Measurements from ENCODE around the gene ZNF324B. TPM values are rescaled to one million over a fixed set of nuclear protein-coding genes. Genes with fewer than 3 reads are reported as not detected.

Gene ZNF324B
- total RNA-seq, 1 experiment from 2014 or later: 6.3 TPM

GRCh38 chr19:58450856-58451357, 515 bp upstream of the ZNF324B start:
- Histone ChIP-seq H3K23me2 (ENCODE audit: insufficient read length, low read depth, low read length, poor library complexity, severe bottlenecking) (peaks cover 3% of the 10 kb centered on the region), H3K23ac (ENCODE audit: insufficient read length, low read depth, low read length) (no peak overlapping the region), H4K91ac (ENCODE audit: insufficient read length, low read depth, low read length) (no peak overlapping the region), H2AK5ac (ENCODE audit: insufficient read length, low read length) (no peak overlapping the region), H3K4ac (ENCODE audit: low read depth, low read length) (no peak overlapping the region), H2BK120ac (ENCODE audit: low read depth, low read length, poor library complexity, severe bottlenecking) (no peak overlapping the region), H3K79me2 (ENCODE audit: insufficient read depth, low read length) (no peaks in the 10 kb centered on the region), H3K27ac (ENCODE audit: insufficient read length, low read depth, low read length) (no peak overlapping the region), H2BK15ac (ENCODE audit: low read depth, low read length) (no peak overlapping the region), H3T11ph (ENCODE audit: low read length) (no peak overlapping the region), H2BK5ac (ENCODE audit: insufficient read length, low read length) (no peak overlapping the region), H4K5ac (ENCODE audit: insufficient read length, low read depth, low read length) (no peak overlapping the region), H3K79me1 (ENCODE audit: insufficient read depth, low read depth, low read length, poor library complexity, severe bottlenecking) (no peaks in the 10 kb centered on the region), H4K8ac (replicated peaks; ENCODE audit: insufficient read length, low read depth, low read length) (no peak overlapping the region), H3K9ac (ENCODE audit: extremely low read depth, insufficient read length, low read length) (no peak overlapping the region), H3K18ac (ENCODE audit: insufficient read length, low read depth, low read length) (no peak overlapping the region), H3K27me3 (ENCODE audit: insufficient read depth, low read length) (peaks cover 3% of the 10 kb centered on the region; the same call in 1 of the 2 replicates), H2BK20ac (ENCODE audit: low read depth, low read length, poor library complexity, severe bottlenecking) (no peak overlapping the region), H3K4me1 (ENCODE audit: insufficient read depth, low read length) (no peaks in the 10 kb centered on the region), H3K4me2 (ENCODE audit: insufficient read depth, insufficient read length, low read length) (peak overlapping the region; percentile 49), H3K9me3 (ENCODE audit: control insufficient read depth, low read depth, low read length) (peaks cover 4% of the 10 kb centered on the region), H2BK12ac (ENCODE audit: insufficient read length, low read depth, low read length) (no peak overlapping the region), H3K14ac (ENCODE audit: insufficient read depth, low read length) (no peak overlapping the region), H4K20me1 (ENCODE audit: control insufficient read depth, insufficient read depth, insufficient read length) (no peaks in the 10 kb centered on the region), H3K56ac (ENCODE audit: insufficient read length, low read depth, low read length) (no peak overlapping the region), H2AFZ (ENCODE audit: low read length) (peak overlapping the region; percentile 80)
- H3K27me3 Mint-ChIP-seq (ENCODE audit: low read depth): peaks cover 59% of the 10 kb centered on the region
- no peak for DNase-seq
- WGBS (ENCODE audit: extremely low coverage, insufficient read length, low lambda C conversion rate): no CpG with 5 or more reads among the region's 11 CpGs
- H3K9me3 Mint-ChIP-seq: peaks cover 29 to 32% of the 10 kb centered on the region in 2 experiments
- peak overlapping the region; percentile 71 to 84 for H3K4me3 Mint-ChIP-seq
- peaks cover 3 to 10% (median 4%) of the 10 kb centered on the region in 3 experiments; a peak in 5 of 7 replicates for H3K36me3 Mint-ChIP-seq (ENCODE audit: insufficient read depth in 1 of 3, low read depth in 3 of 3)
- no peak for TF ChIP-seq CTCF (conservative IDR thresholded peaks at IDR 0.05)
- H3K4me1 Mint-ChIP-seq: peaks cover 12 to 13% of the 10 kb centered on the region in 2 experiments
- H3K27ac Mint-ChIP-seq: no peak overlapping the region
